Brain pericyte (primary cell): ENCODE measurements around the gene PDXK.
"Not testable (repeated sequence)": the region's sequence is repeated elsewhere in the genome, so short reads cannot be mapped to it uniquely, and the experiment has no call there.

ENCODE experiments used
- DNase-seq: peaks from one replicate; pipeline ENCODE4 v3.0.0-alpha.2; 2012; ENCODE audit warnings: low read depth, low spot score

PDXK gene

DNA sequence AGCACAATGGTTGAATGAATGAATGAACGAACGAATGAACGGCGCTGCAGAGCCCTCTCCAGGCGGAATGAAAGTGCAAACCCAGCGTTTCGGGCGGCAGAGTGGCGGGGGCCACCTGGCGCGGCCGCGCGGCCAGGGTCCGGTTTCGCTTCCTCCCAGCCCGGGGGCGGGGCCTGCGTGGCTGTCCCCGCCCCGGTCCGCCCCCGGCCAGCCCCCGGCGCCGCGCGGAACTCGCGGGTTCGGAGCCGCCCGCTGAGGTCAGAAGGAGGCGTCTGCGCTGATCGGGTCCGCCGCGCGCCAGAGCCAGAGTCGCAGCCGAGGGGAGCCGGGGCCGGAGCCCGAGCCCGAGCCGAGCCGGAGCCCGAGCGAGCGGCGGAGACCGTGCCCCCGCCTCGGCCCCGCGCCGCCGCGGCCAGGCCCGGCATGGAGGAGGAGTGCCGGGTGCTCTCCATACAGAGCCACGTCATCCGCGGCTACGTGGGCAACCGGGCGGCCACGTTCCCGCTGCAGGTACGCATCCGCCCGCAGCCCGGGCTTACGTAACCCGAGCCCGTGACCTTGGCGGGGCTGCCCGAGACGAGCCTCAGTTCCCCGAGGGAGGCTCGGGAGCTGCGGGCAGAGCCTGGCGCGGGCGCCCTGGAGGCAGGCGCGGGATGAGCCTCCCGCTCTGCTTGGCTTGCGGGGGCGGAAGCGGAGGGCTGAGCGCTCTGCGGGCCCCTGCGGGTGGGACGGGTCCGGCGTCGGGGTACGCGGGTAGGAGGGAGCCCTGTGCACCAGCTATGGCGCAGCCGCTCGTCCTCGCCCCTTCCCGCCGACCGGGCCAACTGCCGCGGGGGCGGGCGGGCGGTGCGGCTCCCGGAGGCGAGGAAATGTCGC is at the start of gene PDXK:
Gene PDXK (plus strand): TSS at position 258 of the 876 bp plus-strand sequence. CDS start 166 bp downstream, at position 424.
- DNase-seq, result no peak

DNA sequence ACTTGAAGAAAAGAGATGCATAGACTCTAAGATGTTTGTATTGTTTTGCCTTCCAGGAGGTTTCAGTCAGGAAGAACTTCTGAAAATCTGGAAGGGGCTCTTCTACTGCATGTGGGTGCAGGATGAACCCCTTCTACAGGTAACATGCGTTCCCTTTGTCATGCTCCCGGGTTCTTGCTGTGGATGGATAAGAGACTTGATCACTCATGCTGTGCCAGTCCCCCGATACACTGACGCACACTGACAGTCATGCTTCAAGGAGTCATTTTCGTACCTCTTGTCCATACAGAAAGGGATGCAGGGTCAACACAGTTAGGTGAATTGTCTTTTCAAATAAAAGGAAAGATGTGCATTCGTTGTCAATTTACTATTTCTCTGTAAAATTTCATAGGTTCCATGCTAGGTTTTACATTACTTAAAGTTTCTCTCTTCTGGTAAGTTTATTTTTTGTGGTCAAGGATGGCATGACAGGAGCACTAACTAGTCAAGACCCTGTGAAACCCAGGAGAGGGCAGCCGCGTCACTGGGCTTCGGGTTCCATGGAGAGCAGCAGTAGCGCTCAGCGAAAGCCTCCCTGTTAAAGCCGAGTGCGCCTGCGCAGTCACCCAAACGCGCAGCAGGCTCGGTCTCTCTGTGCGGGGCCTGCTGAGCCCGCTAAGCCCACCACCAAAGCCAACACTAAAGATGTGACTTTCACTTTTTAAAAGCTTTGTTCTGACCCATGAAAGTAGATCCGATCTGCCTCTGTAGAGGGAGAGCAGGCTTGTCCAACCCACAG is 48.9 kb upstream of the PDXK start:
- DNase-seq, result no peak

DNA sequence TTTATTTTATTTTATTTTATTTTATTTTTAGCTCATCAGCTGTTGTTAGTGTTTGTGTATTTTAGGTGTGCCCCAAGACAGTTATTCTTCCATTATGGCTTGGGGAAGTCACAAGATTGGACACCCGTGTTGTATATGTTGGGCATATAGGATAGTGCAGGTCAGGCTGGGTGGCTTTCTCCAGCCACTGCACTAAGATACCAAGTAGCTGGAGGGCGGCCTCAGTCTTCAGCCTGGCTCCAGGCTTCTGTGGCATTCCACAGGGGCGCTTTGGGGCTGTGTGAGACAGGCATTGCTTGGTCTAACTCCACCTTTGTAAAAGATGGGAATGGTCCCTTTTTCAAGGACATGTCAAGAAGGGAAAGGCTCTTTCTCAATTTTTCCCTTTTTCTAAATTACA is 43.1 kb upstream of the PDXK start:
- no peak for DNase-seq

DNA sequence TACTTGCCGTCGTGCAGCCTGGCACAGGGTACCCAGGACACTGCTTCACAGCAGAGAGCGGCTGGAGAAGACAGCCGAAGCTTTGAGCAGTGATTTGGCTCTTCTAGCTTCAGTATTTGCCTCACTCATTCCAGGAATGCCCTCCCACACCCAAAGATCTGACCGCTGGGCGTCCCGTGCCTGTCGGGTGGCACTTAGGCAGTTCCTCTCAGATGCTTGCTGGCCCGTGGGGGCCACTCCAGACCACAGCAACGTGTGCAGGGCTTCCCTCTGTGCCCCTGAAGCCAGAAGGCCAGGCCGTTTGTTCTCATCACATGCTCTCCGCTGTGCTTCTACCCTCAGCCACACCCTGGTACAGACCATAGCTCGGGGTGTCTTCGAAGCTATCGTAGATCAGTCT is 42.5 kb upstream of the PDXK start:
- no peak for DNase-seq

DNA sequence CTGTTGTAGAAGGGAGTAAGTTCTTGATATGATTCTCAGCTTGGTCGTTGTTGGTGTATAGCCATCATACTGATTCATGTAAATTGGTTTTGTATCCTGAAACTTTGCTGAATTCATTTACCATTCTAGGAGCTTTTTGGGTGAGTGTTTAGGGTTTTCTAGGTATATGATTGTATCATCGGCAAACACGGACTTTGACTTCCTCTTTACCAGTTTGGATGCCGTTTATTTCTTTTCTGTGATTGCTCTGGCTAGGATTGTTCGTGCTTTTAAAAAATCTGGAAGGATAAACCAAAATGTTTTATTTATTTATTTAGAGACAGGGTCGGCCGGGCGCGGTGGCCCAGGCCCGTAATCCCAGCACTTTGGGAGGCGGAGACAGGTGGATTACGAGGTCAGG is 39.0 kb upstream of the PDXK start:
- DNase-seq, result no peak

DNA sequence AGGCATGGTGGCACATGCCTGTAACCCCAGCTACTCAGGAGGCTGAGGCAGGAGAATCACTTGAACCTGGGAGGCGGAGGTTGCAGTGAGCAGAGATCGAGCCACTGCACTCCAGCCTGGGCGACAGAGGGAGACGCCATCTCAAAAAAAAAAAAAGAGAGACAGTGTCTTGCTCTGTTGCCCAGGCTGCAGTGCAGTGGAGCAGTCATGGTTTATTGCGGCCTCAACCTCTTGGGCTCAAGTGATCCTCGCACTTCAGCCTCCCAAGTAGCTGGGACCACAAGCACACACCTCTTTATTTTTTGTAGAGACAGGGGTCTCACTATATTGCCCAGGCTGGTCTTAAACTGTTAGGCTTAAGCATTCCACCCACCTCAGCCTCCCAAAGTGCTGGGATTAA is 38.5 kb upstream of the PDXK start:
- not testable (repeated sequence) for DNase-seq

DNA sequence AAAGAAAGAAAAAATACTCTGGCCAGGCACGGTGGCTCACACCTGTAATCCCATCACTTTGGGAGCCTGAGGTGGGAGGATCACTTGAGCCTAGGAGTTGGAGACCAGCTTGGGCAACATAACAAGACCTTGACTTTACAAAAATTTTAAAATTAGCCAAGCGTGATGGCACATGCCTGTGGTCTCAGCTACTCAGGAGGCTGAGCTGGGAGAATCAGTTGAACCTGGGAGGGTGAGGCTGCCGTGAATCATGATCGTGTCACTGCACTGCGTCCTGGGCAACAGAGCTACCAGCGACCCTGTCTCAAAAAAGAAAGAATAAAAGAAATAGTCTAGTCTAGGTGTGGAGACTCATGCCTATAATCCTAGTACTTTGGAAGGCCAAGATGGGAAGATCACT is 37.3 kb upstream of the PDXK start:
- no peak for DNase-seq

DNA sequence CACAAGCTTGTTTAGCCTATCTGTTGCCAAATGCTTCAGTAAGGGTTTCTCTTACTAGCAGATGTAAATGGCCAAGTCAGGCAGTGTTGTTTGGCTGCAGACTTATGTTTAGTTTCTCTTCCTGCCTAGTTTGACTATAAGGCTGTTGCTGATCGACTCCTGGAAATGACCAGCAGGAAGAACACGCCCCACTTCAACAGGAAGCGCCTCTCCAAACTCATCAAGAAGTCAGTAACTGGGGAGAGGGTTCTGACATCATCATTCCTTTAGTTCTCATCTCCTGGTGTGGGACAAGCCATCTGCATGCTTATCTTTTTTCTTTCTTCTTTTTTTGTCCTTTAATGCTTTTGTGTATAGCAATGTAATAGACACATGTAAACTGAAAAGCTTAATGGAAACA is 34.5 kb upstream of the PDXK start:
- DNase-seq, result no peak

DNA sequence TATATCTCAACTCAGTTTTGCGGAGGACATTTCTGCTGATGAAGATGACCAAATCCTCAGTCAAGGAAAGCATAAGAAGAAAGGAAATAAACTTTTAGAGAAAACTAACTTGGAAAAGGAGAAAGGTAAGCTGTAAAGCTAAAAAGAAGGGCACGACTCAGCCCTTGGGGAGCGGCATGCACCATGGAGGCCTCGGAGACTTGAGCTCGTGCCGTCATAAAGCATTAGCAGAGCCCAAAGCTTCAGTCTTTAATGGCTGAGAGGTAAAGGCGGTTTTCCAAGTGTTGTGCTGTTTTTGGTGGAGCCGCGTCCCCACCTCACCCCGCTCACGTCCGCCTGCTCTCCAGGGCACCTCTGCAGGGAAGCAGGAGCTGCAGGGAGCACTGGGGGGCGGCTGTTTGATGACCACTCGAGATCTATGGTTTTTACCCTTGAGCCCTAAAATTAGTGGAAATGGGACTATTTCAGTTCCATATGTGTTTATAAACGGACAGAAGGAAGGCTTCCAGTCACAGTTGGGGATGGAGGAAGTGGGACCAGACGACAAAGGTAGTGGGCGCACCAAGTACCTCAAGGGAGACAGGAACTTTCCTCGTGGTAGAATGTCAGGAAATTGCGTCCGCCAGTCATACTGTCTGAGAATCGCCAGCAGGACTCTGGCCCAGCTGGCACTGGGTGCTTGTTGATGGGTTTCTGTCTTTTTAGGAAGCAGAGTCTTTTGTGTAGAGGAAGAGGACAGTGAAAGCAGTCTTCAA is 31.9 kb upstream of the PDXK start:
- no peak for DNase-seq

DNA sequence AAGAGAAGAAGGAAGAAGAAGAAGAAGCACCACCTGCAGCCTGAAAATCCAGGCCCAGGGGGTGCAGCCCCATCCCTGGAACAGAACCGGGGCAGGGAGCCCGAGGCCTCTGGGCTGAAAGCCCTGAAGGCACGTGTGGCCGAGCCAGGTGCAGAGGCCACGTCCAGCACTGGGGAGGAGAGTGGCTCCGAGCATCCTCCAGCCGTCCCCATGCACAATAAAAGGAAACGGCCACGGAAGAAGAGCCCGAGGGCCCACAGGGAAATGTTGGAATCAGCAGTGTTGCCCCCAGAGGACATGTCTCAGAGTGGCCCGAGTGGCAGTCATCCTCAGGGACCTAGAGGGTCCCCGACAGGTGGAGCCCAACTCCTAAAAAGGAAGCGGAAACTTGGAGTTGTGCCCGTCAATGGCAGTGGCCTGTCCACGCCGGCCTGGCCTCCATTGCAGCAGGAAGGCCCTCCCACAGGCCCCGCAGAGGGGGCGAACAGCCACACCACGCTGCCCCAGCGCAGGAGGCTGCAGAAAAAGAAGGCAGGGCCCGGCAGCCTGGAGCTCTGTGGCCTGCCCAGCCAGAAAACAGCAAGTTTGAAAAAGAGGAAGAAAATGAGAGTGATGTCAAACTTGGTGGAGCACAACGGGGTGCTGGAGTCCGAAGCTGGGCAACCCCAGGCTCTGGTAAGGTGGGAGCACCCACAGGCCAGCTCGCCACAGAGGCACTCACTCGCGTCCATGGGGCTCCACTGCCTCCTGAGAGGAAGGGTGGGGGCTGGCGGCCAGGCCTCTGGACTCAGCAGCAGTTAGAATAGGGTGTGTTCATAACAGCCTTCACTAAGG is 31.1 kb upstream of the PDXK start:
- DNase-seq, result no peak

DNA sequence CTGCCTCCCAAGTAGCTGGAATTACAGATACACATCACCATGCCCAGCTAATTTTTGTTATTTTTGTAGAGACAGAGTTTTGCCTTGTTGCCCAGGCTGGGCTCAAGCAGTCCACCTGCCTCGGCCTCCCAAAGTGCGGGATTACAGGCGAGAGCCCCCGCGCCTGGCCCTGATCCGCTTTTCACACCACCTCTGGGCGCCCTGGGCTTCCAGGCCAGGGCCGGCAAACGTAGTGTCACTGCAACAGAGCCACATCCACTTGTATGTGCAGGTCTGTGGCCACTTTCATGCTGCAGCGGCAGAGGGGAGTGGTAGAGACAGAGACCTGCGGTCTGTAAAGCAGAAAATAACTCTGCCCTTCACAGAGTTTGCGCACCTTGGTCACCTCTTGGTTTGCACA is 30.0 kb upstream of the PDXK start:
- DNase-seq, result no peak

DNA sequence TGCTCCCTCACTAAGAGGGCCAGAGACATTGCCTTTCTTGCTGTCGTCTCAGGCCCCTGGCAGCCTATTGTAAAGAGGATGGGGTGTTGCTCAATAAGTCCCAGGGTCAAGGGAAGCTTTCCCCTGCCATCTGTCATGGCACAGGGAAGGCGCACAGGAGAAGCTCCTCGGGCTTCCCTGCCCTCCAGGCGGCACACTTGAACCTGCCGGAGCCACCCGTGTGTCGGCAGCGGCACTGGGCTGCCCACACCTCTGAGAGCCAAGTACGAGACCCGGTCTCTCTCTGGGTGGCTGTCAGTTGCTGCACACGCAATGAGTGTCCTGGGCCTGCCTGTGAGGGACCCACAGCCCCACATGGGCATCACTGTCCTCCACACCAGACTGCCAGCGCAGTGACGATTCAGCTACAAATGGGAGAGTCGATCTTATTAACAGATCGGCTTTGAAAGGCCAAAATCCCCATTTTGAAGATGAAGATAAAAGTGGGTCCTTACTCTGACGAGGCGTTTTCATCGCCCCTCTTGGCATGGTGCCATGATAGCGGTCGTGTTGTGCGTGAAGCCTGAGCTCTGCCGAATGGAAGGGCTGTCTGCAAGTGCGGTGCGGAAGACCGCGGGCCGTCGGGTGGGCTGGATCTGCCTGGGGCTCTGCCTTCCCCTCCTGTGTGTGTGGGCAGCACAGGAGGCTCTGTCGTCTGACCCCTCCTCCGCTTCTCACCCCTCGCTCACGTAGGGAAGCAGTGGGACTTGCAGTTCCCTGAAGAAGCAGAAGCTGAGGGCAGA is 29.2 kb upstream of the PDXK start:
- DNase-seq, result no peak

DNA sequence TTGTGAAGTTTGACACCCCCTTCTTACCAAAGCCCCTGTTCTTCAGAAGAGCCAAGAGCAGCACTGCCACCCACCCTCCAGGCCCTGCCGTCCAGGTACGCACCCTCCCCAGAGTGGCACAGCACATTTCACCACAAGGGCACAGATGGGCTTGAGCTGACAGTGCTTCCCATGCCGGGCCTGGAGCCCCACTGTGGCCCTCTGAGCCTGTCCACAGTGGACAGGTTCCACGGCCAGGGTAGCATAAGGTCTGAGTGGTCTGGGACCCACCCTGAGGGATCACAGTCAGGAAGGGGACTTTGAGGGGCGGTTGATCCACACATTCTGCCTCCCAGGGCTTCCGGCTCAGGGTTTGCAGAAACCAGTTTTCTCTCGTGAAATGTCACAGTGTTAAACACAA is 28.6 kb upstream of the PDXK start:
- no peak for DNase-seq

DNA sequence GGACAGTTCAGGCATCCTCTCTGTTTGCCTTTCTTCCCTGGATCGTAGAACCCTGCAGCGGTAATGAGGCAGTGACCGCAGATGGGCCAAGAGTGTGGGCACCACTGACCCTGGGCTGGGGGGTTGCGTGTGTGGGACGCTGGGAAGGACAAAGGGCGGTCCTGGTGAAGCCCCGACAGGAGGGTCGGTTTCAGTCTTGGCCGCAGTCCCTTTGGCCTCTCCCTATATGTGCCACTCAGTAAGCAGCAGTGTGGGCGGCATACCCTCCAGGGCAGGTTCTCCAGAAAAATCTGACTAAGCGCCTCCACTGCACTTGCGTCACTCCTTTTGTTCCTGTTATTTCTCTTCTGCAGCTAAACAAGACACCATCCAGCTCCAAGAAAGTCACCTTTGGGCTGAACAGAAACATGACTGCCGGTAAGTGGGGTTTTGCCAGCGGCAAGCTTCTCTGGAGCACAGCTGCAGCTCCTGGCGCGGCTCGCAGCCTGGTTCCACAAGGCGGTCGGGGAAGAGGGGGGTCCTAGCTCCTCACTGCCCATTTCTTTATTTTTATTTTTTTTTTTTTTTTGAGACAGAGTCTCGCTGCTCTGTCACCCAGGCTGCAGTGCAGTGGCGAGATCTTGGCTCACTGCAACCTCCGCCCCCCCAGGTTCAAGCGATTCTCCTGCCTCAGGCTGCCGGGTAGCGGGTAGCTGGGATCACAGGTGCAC is 27.7 kb upstream of the PDXK start:
- DNase-seq, result no peak

DNA sequence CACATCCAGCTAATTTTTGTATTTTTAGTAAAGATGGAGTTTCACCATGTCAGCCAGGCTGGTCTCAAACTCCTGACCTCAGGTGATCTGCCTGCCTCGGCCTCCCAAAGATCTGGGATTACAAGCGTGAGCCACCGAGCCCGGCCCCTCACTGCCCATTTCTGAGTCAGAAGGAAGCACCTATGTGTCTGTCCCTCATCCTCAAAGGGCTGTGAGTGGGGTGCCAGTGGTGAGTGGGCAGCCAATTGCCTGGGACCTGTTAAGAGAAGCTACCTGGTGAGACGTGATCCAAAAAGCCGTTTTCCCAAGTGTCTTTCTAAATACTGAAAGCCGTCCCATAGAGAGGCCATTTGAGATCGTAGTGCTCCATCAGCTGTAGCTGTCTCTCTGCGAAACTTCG is 27.1 kb upstream of the PDXK start:
- DNase-seq, result no peak

DNA sequence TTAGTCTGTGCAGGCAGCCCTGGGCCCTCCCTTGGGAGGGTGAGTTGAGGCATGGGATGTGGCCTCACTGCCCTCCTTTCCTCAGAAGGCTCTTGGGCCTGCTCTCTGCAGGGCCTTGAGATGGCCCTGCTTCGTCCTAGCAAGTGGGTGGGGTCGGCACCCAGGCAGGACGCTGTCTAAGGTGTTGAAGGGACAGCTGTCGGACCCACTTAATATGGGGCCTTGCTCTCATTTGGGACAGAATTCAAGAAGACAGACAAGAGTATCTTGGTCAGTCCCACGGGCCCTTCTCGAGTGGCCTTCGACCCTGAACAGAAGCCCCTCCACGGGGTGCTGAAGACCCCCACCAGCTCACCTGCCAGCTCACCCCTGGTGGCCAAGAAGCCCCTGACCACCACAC is 26.0 kb upstream of the PDXK start:
- no peak for DNase-seq

DNA sequence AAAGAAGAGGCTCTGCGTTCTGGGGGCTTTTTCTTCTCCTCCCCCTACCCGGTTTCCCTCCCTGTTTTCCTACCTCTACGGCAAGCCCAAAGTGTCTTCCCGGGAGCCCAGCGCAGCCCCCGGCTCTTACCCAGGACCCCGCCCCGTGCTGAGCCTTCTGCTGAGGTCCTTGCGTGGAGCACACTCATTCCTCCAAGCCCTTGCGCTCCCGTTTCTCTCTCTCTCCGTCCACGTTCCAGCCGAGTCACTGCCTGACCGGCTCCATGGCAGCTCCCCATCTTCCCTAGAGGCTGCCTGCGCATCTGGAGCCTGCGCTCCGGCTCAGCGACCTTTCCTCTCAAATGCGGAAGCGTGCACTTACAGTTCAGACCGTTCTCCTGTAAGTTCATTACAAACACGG is 24.9 kb upstream of the PDXK start:
- DNase-seq, result no peak

DNA sequence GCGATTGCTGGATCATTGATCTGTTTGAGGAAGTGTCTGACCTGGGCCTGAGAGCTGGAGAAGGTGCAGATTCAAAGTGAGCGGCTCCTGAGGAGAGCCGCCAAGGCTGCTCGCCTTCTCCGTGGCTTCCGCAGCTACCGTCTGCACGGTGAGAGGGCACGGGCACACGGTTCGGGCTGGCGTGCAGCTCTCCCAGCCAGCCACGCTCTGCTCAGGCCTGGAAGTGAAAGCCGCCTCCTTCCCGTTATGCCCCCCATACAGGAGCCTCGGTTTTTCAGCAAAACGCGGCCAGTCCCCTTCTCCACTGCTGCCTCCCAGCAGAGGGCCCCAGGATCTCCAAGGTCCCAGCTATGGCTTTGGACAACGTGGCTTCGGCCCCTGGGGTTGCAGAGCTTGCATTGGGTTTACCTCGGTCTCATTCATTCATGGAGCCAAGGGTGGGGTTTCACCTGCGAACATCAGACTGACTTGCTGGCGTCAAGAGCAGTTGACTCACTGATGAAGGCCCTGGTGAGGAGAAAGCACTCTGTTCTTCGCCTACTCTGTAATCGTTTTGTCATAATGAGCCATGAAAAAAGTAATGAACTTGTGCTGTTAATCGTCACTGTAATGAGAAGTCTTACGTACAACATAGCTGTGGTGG is 24.4 kb upstream of the PDXK start:
- DNase-seq, result no peak

DNA sequence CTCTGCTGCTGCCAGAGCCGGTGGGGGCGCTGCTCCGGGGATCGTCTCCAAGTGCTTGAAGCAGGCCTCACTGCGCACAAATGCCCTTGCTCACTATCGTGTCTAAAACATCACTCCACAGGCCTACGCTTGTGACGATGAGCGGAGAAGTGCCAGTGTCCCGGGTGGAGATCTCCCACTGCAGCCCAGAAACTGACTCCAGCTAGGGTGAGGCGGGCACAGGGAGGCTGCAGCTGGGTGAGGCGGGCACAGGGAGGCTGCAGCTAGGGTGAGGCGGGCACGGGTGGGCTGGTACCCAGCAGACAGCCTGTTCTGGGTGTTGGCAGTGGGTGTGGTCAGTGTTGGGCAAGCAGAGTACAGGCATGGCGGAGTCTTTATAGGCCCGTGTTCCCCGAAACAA is 22.7 kb upstream of the PDXK start:
- DNase-seq, result no peak
